ENCODE measurements around the gene SPATA16. TPM values are rescaled to one million over a fixed set of nuclear protein-coding genes. Genes with fewer than 3 reads are reported as not detected.

SPATA16 gene
- total and polyA plus RNA-seq, 7 donors, result not detected

DNA sequence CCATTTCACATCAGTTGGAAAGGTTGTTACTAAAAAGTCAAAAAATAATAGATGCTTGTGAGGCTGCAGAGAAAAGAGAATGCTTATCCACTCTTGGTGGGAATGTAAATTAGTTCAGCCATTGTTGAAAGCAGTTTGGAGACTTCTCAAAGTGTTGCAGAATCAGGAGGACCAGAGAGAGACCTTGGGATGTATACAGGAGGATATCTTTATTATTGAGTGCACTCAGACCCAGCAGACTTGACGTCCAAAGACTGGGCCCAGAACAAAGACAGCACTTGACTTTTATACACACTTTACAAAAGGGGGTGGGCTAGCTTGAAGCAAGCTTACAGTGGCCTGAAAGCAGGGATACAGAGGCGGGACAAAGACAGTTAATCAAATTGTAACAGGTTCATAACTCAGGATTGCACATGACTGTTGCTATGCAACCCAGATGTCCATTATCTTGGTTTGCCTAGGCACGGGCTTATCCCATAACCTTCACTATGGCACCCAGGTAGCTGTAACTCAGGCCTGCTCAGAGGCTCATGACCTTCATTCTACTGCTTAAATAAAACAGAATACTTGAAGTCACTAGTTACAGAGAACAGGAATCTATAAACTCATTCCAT, 127.7 kb downstream of the SPATA16 start:
- no peaks in the 10 kb centered on the region for H3K36me3 ChIP-seq
- H3K9me3 ChIP-seq, result no peaks in the 10 kb centered on the region
- WGBS, 2 donors, result 51 to 67% methylated on average over 3 of the region's 3 CpGs
- intact Hi-C loops (cut with DNase I), result no loop called here
- H3K4me1 ChIP-seq, result no peaks in the 10 kb centered on the region
- no peaks in the 10 kb centered on the region for H3K27me3 ChIP-seq
- no peak for DNase-seq
- no peak overlapping the region for H3K27ac ChIP-seq
- TF ChIP-seq, protein P1, sequence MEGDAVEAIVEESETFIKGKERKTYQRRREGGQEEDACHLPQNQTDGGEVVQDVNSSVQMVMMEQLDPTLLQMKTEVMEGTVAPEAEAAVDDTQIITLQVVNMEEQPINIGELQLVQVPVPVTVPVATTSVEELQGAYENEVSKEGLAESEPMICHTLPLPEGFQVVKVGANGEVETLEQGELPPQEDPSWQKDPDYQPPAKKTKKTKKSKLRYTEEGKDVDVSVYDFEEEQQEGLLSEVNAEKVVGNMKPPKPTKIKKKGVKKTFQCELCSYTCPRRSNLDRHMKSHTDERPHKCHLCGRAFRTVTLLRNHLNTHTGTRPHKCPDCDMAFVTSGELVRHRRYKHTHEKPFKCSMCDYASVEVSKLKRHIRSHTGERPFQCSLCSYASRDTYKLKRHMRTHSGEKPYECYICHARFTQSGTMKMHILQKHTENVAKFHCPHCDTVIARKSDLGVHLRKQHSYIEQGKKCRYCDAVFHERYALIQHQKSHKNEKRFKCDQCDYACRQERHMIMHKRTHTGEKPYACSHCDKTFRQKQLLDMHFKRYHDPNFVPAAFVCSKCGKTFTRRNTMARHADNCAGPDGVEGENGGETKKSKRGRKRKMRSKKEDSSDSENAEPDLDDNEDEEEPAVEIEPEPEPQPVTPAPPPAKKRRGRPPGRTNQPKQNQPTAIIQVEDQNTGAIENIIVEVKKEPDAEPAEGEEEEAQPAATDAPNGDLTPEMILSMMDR (IDR thresholded peaks at IDR 0.05), result no peak
- TF ChIP-seq EP300 (IDR thresholded peaks at IDR 0.05) (no peak), POLR2A (IDR thresholded peaks at IDR 0.05) (no peak), POLR2AphosphoS5 (IDR thresholded peaks at IDR 0.05) (no peak)
- H3K4me3 ChIP-seq, result no peak overlapping the region

DNA sequence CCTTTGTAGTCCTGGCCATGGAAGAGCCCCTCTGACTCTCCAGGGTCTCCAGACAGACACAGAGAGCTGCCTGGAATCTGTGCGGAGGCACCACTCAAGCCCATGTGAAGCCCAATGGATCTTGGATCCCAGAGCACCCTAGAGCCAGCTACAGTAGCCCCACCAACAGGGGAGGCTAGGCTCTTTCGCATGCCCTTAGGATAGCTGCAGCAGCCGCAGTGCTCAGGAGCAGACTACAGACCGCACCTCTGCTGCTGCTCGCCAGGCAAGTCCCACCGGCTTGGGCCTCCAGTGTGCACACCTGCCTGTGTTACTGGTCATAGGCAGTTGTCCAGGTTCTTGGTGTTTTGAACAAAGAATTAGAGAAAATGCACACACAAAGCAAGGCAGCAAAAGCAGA, 131.6 kb downstream of the SPATA16 start:
- H3K36me3 ChIP-seq, result no peaks in the 10 kb centered on the region
- intact Hi-C loops (cut with DNase I), result no loop called here
- DNase-seq, result no peak
- WGBS, 2 donors, result 95 to 96% methylated on average over 6 of the region's 6 CpGs
- no peaks in the 10 kb centered on the region for H3K9me3 ChIP-seq
- H3K4me1 ChIP-seq, result no peaks in the 10 kb centered on the region
- H3K4me3 ChIP-seq, result no peak overlapping the region
- no peaks in the 10 kb centered on the region for H3K27me3 ChIP-seq
- TF ChIP-seq POLR2A (IDR thresholded peaks at IDR 0.05) (no peak), POLR2AphosphoS5 (IDR thresholded peaks at IDR 0.05) (no peak), EP300 (IDR thresholded peaks at IDR 0.05) (no peak)
- TF ChIP-seq, protein P1 (IDR thresholded peaks at IDR 0.05), result no peak
- no peak overlapping the region for H3K27ac ChIP-seq

DNA sequence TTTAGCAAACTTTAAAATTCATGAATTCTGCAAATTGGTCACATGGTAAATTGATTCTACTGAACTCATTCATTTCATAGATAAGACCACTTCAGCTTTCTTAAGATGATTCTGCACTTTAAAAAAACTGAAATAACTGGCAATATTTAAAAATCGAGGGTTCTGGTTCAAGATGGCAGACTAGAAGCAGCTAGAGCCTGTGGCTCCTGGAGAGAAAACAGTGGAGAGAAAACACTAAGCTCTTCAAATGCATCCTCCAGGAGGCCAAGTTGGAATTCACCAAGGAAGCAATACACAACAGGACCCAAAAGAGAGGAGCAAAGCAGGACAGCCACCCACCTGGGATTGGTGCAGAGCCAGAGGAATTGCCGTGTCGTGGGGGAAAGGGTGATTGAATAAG, 132.1 kb downstream of the SPATA16 start:
- H3K27me3 ChIP-seq, result no peaks in the 10 kb centered on the region
- no peak overlapping the region for H3K27ac ChIP-seq
- H3K9me3 ChIP-seq, result no peaks in the 10 kb centered on the region
- H3K4me1 ChIP-seq, result no peaks in the 10 kb centered on the region
- H3K4me3 ChIP-seq, result no peak overlapping the region
- intact Hi-C loops (cut with DNase I), result no loop called here
- DNase-seq, result no peak
- WGBS, 2 donors, result 89 to 90% methylated on average over 3 of the region's 3 CpGs
- TF ChIP-seq EP300 (IDR thresholded peaks at IDR 0.05), result no peak
- TF ChIP-seq, protein P1 (IDR thresholded peaks at IDR 0.05), result no peak
- no peak for TF ChIP-seq POLR2AphosphoS5 (IDR thresholded peaks at IDR 0.05)
- no peak for TF ChIP-seq POLR2A (IDR thresholded peaks at IDR 0.05)
- no peaks in the 10 kb centered on the region for H3K36me3 ChIP-seq

DNA sequence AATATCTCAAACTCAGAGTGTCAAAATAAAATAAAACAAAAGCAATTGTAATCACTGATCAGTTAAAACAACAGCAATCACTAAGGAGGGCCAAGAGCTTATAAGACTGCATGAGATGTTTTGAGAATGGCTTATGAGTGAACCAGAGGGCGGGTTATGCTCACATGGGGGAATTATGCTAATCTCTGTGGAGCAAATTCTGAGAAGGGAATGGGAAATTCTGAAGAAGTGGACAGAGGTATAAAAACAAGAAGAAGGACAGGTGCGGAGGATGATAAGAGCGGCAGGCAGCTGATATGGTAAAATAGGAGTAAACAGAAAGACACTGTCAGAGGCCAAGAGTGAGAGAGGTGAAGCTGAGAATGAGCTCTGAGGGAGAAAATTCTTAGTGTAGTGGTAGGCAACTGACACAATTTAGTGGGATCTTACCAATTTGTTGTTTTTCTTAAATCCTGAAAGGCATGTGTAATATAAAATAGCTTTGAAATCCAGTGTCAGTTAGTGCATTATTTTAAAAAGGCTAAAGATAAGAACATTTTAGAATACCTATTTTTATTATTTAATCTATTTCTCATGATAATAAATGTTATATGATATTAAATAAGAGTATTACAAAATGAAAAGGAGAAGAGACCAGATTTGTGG, 133.8 kb downstream of the SPATA16 start:
- intact Hi-C loops (cut with DNase I), result no loop called here
- Histone ChIP-seq H3K4me3 (no peak overlapping the region), H3K4me1 (no peaks in the 10 kb centered on the region), H3K36me3 (no peaks in the 10 kb centered on the region), H3K9me3 (no peaks in the 10 kb centered on the region), H3K27me3 (no peaks in the 10 kb centered on the region), H3K27ac (no peak overlapping the region)
- WGBS, 2 donors, result 35 to 66% methylated on average over 3 of the region's 3 CpGs
- TF ChIP-seq POLR2AphosphoS5 (IDR thresholded peaks at IDR 0.05), result no peak
- TF ChIP-seq, protein P1 (IDR thresholded peaks at IDR 0.05), result no peak
- no peak for TF ChIP-seq EP300 (IDR thresholded peaks at IDR 0.05)
- DNase-seq, result no peak

DNA sequence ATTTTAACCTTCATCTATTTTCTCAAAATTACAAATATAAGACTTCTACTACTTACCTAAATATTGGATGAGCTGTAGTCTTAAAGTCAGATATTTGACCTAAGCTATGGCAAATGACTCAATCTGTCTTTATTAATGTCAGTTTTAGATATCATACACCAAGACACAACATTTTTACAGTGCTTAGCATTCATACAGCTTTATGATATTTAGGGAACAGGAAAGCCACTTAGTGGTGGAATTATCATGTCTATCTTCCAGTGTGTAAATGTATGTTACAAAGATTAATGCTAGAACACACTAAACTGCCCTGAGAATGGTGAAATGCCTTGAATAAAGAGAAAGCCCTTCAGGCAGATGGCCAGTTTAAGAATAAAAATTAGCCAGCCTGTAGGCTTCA, 135.0 kb downstream of the SPATA16 start:
- no peaks in the 10 kb centered on the region for H3K9me3 ChIP-seq
- no peaks in the 10 kb centered on the region for H3K36me3 ChIP-seq
- H3K27ac ChIP-seq, result no peak overlapping the region
- intact Hi-C loops (cut with DNase I), result no loop called here
- no peak overlapping the region for H3K4me3 ChIP-seq
- H3K27me3 ChIP-seq, result no peaks in the 10 kb centered on the region
- H3K4me1 ChIP-seq, result no peaks in the 10 kb centered on the region
- no peak for DNase-seq
- TF ChIP-seq EP300 (IDR thresholded peaks at IDR 0.05) (no peak), POLR2A (IDR thresholded peaks at IDR 0.05) (no peak), POLR2AphosphoS5 (IDR thresholded peaks at IDR 0.05) (no peak)
- TF ChIP-seq, protein P1 (IDR thresholded peaks at IDR 0.05), result no peak

Data from sigmoid colon (tissue), 7 donors.